Fibroblast of gingiva (primary cell): ENCODE data around the gene HOXA7.

Experiments
- DNase-seq: peaks from one replicate; pipeline ENCODE4 v3.0.0-alpha.2; 2011; ENCODE audit warnings: low read depth

Gene HOXA7

GRCh38 chr7:27133409-27134231 is 22.9 kb downstream of the HOXA7 start:
- DNase-seq, result no peak

GRCh38 chr7:27132978-27133377 is 23.5 kb downstream of the HOXA7 start:
- no peak for DNase-seq

DNA sequence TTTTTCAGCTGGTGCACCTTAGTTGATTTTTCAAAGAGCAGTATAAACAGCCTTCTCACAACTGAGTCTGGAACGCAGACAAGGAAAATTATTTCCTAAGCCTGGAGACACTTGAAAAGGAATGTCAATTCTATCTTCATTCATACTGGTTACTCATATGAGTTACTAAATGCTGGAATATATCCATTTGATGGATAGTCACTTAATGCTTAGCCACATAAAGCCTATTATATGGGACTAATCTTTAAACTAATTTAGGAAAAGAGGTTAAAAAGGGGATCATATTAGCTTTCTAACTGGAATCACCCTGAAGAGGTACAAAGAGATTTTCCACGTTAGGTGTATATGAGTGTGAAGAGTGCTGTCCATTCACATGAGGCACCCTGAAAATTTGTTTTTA is 24.3 kb downstream of the HOXA7 start:
- DNase-seq, result no peak

DNA sequence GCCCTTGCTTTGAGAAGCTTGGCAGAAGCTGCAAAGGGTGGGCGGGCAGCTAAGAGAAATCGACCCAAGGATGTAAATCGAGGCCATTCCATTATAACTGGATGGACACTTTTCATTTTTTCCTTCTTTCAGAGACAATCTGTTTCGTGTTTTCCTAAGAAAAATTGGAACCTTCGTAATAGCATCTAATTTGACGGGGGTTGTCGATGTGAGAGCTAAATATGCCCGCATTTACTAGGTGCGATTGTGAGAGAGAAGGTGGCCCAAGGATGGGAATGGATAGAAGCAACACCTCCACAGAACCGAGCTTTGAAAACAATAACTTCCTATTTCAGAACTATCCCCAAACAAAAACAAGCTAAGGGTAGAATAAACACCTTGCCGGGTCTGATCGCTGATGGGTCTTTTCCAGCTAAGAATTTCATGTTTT is 25.1 kb downstream of the HOXA7 start:
- DNase-seq, result no peak

DNA sequence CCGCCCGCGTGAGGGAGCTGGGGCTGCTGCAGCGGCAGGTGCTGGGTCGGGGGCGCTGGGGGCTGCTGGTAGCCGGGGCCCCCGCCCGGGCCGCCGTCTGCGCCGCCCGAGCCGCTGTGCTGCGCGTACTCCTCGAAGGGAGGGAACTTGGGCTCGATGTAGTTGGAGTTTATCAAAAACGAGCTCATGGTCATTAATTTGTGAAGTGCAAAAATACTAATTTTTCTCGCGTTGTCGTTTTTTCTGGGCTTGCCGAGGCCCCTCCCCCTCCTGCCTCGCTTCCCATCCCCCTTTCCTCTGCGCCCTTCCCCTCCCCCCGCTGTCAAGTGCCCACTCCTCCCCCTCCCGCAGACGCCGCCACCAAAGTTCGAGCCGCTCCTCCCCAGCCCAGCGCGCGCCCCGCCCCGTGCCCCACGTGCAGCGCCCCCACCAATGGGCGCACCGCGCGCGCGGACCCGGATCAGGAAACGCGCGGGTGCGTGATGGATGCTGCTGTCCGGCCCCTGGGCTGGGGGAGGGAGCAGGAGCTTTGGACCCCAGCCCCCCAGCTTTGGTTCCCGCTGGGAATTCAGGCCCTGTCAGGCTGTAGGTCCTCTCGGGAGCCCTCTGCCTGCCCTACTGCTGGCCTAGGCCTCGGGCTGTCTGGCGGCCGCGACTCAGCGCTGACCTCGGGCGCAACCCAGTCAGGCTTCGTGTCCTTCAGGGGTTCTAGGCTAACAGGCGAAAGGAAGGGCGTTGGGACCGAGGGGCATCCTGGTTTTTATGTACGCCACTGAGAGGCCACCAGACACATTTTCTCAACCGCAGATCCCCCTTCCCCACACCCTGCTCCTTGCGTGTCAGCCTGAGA is 25.7 kb downstream of the HOXA7 start, which contains the start of gene HOXA4:
Gene HOXA4, minus strand, starts transcription at position 218 of the 850 bp plus-strand sequence. Its CDS starts 24 bp downstream, at position 194.
- DNase-seq, result no peak

DNA sequence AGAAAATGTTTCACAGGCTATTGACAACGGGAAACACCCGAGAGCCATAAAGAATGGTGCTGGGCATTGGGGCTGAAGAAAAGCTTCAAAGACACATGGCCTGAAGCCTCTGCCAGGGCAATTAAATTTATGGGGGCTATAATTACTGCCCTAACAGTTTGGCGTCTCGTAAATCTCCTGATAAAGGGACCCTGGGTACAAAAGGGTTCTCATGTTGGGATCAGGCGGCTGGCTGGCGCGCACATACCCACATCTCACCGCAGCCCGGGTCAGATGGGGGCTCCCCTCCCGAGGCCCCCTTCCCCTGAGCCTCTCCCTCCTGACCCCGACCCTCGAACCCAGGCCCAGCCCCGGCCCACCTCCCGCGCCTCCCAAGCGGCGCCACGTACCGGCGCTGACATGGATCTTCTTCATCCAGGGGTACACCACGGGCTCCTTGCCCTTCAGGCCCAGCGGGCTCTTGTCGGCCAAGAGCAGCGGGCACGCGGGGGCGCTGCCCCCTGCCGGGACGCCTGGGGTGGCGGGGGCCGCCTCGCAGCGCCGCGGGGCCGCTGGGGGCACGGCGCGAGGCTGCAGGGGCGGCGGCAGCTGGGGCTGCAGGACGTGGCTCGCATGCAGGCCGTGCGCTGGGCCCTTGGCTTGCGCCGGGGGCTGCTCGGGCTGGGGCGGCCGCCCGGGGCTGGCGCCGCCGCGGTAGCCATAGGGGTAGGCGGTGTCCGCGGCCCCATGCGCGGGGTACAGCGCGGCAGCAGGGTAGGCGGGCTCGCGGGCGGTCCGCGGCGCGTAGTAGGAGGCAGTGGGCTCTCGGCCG is 26.5 kb downstream of the HOXA7 start:
- no peak for DNase-seq

DNA sequence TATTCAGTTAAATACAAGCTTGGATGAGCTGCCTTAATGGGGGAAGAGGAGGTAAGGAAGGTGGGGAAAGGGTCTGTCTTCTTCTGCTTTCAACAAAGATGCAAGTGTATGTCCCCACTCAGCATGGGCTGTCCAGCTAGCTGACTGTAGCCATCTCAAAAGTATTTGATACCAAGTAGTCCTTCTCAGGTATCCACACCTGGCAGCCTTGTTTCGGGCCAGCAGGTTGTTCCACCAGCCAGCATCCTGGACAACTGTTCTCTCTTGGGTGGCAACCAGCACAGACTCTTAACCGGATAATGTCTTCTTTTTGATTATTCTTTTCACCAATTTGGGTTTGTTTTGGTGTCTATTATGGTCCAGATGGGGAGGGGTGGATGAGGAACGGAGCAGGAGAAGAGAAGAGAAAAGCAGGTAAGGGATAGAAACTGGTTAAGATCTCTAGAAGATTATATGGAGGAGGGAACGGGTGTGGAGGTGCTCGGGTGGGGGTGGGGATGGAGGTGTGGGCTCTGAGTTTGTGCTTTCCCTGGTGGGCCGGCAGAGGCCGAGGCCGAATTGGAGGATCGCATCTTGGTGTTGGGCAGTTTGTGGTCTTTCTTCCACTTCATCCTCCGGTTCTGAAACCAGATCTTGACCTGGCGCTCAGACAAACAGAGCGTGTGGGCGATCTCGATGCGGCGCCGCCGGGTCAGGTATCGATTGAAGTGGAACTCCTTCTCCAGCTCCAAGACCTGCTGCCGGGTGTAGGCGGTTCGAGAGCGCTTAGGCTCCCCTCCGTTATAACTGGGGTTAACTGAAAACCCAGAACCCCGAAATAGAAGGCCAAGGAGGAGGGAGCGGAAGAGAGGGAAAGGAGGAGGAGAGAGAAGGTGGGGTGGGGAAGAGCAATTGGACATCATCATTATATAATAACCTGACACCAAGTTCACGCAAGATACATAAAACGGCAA is 27.4 kb downstream of the HOXA7 start:
- DNase-seq, result no peak

DNA sequence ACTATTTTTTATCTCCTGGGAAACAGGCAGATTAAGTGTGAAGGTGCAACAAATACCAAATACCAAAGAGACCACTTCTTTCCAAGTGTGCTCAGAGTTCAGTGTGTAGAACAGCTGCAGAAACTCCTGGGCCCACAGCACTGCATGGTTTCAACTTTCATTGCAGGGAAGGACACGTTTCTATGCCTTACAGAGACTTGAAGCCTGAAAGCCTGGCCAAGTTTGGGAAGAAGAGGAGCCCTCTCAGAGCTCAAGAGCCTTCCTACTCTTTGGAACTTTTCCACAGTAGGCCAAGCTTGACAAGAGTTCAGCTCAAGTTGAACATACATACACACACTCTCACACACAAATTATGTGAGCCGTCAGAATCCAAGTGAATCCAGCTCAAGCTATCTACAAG is 28.4 kb downstream of the HOXA7 start:
- no peak for DNase-seq

GRCh38 chr7:27126596-27127327 is 29.7 kb downstream of the HOXA7 start:
- no peak for DNase-seq

DNA sequence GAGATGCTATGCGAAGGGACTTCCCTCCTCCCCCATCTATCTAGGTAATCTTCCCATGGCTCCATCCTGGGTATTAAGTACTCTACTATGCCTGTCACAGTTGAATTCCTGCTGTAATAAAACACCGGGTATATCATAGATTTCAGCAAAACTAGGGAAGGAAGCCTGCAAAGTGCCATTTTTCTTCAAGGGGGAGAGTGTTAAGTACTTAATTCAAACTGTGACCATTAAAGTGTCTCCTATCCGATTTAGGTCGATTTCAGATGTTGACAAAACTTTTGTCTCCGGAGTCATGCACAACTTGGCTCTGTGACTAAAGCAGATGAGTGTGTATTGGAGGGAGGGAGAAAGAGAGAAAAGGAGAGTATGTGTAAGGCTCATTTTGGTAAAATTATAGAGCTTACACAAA is 30.5 kb downstream of the HOXA7 start:
- DNase-seq, result no peak

- DNase-seq, result no peak
Observed at GRCh38 chr7:27124902-27125689, 31.4 kb downstream of the HOXA7 start.

DNA sequence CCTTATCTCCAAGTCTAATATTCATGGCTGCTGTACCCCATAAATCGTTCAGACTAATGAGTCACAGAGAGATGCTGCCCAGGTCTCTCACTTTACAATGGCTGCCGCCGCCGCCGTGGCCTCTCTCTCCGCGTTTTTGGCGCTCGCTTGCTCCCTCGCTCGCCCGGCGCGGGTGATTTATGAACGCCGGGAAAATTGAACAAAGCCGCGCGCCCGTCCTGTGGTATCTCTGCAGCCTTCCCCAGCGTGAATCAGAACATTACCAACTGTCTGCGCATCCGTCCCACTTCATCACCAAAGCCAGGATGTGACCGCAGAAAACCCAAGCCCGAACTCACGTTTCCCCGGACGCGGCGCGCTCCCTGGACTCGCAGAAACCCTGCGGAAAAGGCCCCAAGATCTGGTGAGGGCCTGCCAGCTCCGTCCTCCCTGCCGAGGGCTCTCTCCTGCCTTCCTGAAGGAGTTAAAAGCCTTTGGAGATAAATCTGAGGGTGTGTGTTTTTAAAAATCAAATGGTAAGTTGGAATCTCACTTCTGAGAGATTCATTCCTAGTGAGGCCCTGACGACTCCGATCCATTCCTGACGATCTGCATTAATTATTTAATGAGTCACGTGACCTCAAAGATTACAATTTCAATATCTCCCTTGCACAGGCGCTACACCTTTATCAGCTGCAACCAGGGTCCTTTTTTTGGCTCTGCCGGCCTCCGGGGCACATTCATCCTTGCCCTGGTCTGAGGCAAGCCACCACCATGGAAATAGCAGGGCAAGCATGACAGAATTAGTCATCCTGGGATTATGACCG is 32.2 kb downstream of the HOXA7 start:
- DNase-seq, result no peak

GRCh38 chr7:27123477-27124053 is 32.9 kb downstream of the HOXA7 start:
- DNase-seq, result no peak

DNA sequence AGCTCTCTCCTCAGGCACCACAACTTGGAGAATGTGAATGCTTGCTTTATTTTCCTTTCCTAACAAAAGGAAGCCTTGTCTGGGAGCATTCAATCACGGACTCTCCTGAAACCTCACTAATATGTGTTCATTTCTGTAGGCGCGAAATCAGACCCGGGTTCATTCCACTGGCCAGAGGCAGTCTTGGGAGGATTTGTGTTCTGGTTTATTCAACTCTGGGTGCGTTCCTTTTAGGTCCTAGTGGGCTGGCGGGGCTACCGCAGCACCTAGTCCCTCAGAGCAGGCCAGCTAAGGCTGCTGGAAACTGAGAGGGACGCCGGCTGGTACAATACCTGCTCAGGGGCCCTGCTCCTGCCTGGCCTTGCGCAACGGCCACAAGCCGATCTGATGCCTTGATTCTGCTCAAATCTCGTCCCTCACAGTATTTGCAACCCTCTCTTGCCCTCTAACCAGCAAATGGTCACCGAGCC is 33.4 kb downstream of the HOXA7 start:
- DNase-seq, result no peak

DNA sequence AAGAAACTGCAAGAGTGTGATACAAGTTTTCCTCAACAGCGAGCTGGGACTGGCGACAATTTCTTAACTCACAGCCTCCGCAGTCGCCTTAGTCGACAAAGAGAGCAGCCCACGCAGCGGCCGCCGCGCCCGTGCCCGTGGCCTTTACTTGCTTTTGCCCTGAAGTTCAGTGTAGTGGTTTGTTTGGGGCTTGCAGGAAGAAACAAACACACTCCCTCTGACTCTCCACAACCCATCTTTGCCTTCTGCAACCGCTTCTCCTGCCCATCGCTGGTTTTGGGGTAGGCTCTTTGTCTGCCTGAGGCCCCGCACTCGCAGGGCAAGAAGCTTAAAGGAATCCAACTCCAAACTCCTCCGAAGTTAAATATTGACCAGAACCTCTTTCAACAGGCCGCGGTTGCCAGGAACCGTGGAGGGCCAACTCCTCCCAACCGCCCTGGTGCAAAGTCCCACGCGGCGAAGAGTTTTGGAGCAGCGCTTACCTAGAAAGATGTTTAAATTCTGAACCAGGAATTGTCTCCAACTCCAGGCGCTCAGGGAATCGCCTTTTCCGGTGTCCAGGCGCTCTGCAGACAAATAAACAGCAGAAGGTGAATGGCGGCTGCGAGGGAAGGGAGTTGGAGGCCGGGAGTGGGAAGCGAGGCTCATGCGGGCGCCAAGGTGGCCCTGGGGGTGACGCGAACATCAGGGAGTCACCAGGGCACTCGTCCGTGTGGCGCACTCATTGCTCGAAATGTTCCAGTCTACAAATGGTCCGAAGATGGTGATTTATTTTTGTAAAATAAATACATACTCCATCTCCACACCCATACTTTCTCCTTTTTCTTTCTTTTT is 34.2 kb downstream of the HOXA7 start:
- no peak for DNase-seq

- no peak for DNase-seq
Observed at GRCh38 chr7:27121684-27122076, 34.8 kb downstream of the HOXA7 start.

- no peak for DNase-seq
Observed at GRCh38 chr7:27119412-27119911, 37.0 kb downstream of the HOXA7 start.
